Fibroblast of villous mesenchyme (primary cell): Measurements from ENCODE around the gene ADRA1B. TPM values are rescaled to one million over a fixed set of nuclear protein-coding genes. Genes with fewer than 3 reads are reported as not detected.

Experiments used
- DNase-seq: peaks from one replicate; pipeline ENCODE4 v3.0.0-alpha.2; 2010; ENCODE audit warnings: low read depth
- H3K4me3 ChIP-seq: 2 replicates; pipeline ENCODE4 v1.5.1; 2011; ENCODE audit warnings: low read depth, mild to moderate bottlenecking, low read length
- total RNA-seq: library from RNA; depleted of rRNA; stranded (reverse); fragments of >200 nt; gene quantifications from 2 replicates; pipeline ENCODE4 v1.2.3, GENCODE V29; 2012
- TF ChIP-seq, protein P1 (sequence below): IDR thresholded peaks from 2 replicates; pipeline ENCODE4 v1.5.1; 2012; ENCODE audit warnings: low read depth, mild to moderate bottlenecking, low read length; ENCODE audit not compliant: insufficient read depth

The ADRA1B gene
- total RNA-seq, 1 donor, result 0.43 TPM

DNA sequence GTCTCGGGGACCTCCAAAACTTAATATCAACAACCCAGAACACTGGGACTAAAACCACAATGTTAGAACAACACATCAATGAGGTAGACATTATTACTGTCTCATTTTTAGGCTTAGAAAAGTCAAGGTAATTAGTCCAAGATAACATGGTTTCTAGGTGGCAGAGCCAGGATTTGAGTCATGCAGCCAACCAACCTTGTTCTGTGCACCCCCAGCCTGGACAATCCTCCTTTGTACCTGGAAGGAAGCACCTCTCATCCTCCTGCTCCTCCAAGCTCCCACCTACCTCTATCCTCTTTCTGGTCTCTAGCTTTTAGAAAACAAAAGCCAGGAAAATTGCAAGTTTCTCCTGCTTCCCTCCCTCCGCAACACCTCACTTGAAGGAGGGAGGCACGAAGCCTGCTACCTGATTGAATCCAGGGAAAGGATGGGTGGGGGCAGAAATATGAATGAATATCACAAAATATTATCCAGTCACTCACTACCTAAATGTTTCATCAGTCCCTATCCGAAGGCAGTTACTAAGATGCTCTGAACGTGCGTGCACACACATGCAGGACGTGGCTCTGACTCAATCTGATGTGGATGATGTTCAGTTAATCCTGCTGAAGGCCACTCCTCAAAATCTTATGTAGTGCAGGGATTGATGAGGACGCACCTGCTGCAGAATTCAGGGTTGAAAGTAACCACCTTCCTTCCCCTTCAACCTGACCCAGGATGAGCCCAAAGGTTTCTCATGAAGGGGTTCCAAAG lies 66.3 kb downstream of the ADRA1B start:
- DNase-seq, result no peak
- no peak overlapping the region for H3K4me3 ChIP-seq
- TF ChIP-seq, protein P1, sequence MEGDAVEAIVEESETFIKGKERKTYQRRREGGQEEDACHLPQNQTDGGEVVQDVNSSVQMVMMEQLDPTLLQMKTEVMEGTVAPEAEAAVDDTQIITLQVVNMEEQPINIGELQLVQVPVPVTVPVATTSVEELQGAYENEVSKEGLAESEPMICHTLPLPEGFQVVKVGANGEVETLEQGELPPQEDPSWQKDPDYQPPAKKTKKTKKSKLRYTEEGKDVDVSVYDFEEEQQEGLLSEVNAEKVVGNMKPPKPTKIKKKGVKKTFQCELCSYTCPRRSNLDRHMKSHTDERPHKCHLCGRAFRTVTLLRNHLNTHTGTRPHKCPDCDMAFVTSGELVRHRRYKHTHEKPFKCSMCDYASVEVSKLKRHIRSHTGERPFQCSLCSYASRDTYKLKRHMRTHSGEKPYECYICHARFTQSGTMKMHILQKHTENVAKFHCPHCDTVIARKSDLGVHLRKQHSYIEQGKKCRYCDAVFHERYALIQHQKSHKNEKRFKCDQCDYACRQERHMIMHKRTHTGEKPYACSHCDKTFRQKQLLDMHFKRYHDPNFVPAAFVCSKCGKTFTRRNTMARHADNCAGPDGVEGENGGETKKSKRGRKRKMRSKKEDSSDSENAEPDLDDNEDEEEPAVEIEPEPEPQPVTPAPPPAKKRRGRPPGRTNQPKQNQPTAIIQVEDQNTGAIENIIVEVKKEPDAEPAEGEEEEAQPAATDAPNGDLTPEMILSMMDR, result no peak

DNA sequence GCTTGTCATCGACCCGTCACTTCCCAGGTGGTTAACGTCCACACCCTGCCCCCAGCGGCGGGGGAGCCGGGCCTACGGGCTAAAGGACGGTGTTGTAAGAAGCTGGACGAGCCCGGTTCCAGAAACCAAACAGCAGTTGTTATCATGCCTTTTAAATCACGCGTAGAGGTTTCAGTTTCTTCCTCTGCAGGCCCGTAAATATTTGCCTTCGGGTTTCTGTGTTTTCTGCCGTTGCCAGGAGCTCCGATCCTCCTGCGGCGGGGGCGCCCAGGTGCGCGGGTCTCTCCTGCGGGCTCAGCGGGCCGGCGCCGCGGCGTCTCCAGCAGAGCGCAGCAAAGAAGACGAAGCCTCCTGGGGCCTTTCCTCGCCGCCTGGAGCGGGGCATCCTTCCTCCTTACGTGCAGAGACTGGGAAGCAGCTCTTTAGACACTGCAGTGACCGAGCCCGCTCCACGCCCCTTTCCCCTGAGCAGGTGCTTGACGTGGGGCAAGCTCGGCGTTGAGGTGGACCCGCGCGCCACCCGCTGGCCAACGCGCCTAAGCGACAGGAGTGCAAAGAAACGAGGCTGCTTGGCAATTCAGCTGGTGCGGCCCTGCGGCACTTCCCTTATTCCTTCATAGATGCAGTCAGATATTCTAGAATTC lies 70.9 kb downstream of the ADRA1B start:
- DNase-seq, result peak; percentile 52
- peak overlapping the region; percentile 53 for H3K4me3 ChIP-seq
- TF ChIP-seq, protein P1, result peak; percentile 71

DNA sequence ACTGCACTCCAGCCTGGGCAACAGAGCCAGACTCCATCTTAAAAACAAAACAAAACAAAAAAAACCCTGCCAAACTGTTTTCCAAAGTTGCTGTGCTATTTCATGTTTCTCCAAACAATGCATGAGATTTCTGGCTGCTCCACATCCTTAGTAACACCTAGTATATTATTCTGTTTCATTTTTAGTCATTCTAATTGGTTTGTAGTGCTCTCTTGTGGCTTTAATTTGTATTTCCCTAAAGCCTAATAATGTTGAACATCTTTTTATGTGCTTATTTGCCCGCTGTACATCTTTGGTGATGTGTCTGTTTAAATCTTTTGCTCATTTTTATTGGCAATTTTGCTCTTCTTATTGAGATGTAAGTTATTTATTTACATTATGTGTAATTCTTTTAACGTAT lies 74.2 kb downstream of the ADRA1B start:
- TF ChIP-seq, protein P1, result peak; percentile 7
- H3K4me3 ChIP-seq, result no peak overlapping the region
- DNase-seq, result no peak

DNA sequence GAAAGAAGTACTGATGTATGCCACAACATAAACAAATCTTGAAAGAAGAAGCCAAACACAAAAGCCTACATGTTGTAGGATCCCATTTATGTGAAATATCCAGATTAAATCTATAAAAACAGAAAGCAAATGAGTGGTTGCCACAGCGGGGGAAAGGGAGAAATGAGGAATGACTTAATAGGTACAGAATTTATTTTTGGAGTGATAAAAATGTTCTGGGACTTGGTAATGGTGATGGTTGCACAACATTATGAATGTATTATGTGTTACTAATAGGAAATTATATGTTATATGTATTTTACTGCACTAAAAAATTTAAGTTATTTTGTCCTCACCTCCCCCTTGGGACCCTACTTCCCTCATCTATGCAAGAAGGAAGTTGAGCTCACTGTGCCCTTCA lies 76.3 kb downstream of the ADRA1B start:
- TF ChIP-seq, protein P1, result no peak
- DNase-seq, result no peak
- H3K4me3 ChIP-seq, result no peak overlapping the region

DNA sequence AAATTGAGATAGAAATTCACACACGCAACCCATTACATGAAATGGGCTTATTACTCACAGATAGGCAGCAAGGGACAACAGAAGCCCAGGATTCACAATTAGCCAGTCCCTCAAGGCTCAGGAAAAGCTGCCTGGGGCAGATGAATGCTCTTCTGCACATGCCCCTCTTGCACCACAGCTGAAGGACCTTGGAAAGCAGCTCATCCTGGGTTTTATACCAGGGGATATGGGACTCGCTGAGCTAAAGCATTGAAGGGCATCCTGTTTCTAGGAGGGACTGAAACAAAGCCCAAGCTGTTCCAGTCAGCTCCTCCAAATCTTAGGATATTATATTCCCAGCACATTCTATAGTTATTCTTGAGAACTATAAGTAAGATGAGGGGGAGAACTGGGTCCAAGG lies 76.9 kb downstream of the ADRA1B start:
- no peak for DNase-seq
- TF ChIP-seq, protein P1, result no peak
- H3K4me3 ChIP-seq, result no peak overlapping the region

DNA sequence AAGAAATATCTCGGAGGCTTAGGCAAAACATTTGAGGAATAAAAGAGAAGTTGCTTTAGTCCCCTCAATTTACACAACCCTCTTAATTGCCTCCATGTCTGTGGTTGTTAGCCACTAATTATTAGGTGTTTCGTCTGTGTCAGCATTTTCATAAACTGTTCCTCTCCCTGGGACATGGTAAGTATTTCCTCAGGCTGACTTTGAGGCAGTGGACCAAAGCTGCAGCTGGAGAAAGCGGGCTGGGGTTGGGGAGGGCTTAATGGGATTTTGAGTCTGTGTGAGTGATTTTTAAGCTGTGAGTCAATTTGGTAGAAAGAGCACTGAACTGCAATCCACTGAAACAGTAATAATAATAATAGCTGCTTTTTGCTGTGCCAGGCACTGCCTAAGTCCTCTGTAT lies 79.6 kb downstream of the ADRA1B start:
- H3K4me3 ChIP-seq, result no peak overlapping the region
- TF ChIP-seq, protein P1, result no peak
- DNase-seq, result no peak

DNA sequence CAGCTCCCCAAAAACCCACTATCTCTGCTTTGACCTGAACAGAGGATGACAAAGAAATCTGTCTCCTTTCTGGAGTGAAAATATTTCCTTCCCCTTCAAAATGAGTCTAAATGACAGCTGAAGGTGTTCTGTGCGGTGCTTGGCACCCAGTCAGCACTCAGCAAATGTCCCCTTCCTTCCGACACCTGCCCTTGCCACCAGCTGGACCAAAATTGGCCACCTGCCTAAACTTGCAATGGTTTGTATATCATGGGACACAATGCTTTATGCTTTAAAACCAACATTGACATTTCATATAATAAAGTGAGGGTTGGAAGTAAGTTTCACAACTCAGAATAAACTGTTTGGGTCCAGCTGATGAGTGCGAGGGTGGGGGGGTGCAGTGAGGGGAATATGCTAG lies 85.2 kb downstream of the ADRA1B start:
- no peak overlapping the region for H3K4me3 ChIP-seq
- no peak for DNase-seq
- TF ChIP-seq, protein P1, result no peak
